ENCODE data around the gene SPTBN5.

The SPTBN5 gene

GRCh38 chr15:41823502-41823901 is 70.4 kb downstream of the SPTBN5 start:
- no peak for TF ChIP-seq CTCF (IDR thresholded peaks at IDR 0.05)
- no peak for TF ChIP-seq ZFX (IDR thresholded peaks at IDR 0.05; ENCODE audit: borderline replicate concordance)
- H3K27ac ChIP-seq = no peak overlapping the region

- TF ChIP-seq ZFX (IDR thresholded peaks at IDR 0.05; ENCODE audit: borderline replicate concordance) = no peak
- no peak for TF ChIP-seq CTCF (IDR thresholded peaks at IDR 0.05)
- no peak overlapping the region for H3K27ac ChIP-seq
These were observed 70.9 kb downstream of the SPTBN5 start for GRCh38 chr15:41822957-41823356.

DNA sequence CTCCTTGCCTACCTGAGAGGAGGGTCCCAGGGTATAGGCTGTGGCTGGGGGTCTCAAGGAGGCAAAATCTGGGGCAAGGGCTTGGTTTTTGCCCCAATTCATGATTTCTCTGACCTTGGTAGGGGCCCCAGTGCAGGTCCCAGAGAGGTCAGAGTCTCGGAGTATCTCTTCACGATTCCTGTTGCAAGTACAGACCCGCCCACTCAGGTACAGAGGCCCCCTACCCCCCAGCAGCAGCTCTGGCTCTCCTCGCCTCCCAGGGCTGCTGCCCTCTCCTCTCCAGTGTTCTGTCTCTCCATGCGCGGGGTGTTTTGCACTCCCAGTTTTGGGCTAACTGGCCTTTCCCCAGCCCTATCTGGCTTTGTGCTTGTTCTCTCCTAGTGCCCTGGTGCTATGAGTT is 71.4 kb downstream of the SPTBN5 start:
- H3K27ac ChIP-seq = no peak overlapping the region
- TF ChIP-seq ZFX (IDR thresholded peaks at IDR 0.05; ENCODE audit: borderline replicate concordance) (no peak), CTCF (IDR thresholded peaks at IDR 0.05) (no peak)

DNA sequence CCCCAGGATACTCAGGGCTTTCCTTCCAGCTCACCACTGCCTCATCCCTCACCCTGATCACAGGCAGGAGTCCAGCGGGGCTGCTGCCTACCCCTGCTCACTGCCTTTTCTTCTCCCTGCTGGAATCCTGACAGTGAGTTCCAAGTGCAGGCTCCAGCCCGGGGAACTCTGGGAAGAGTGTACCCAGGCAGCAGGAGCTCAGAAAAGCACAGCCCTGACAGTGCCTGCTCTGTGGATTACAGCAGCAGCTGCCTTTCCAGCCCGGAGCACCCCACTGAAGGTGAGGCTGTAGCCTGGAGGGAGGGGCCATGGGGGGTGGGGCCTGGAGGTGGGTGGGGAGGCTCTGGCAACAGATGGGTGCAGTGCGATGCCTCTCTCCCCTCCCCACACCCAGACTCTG is 72.0 kb downstream of the SPTBN5 start:
- H3K27ac ChIP-seq = no peak overlapping the region
- no peak for TF ChIP-seq CTCF (IDR thresholded peaks at IDR 0.05)
- no peak for TF ChIP-seq ZFX (IDR thresholded peaks at IDR 0.05; ENCODE audit: borderline replicate concordance)

DNA sequence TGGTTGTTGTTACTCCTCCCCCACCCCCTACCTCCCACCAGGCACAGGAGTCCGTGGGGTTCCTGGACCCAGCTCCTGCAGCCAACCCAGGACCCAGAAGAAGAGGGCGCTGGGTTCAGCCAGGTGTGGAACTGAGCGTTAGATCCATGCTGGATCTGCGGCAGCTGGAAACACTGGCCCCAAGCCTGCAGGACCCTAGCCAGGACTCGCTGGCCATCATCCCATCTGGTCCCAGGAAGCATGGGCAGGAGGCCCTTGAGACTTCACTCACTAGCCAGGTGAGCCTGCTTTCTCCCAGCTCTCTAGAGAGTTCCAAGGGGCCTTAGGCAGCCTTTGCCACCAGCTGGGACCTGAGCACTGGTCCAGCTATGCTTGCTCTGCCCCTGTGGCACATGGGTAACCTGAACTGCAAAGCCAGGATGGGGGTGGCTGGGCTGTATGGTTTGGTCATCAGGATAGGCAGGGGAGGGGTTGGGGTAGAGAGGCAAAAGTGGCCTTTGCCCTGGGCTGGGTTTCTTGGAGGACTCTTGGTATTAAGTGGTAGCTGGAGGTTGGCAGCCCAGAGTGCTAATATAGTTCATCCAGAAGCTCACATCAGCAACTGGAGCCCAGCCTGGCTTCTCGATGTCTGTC is 72.9 kb downstream of the SPTBN5 start:
- no peak for TF ChIP-seq CTCF (IDR thresholded peaks at IDR 0.05)
- no peak for TF ChIP-seq ZFX (IDR thresholded peaks at IDR 0.05; ENCODE audit: borderline replicate concordance)
- H3K27ac ChIP-seq = no peak overlapping the region

DNA sequence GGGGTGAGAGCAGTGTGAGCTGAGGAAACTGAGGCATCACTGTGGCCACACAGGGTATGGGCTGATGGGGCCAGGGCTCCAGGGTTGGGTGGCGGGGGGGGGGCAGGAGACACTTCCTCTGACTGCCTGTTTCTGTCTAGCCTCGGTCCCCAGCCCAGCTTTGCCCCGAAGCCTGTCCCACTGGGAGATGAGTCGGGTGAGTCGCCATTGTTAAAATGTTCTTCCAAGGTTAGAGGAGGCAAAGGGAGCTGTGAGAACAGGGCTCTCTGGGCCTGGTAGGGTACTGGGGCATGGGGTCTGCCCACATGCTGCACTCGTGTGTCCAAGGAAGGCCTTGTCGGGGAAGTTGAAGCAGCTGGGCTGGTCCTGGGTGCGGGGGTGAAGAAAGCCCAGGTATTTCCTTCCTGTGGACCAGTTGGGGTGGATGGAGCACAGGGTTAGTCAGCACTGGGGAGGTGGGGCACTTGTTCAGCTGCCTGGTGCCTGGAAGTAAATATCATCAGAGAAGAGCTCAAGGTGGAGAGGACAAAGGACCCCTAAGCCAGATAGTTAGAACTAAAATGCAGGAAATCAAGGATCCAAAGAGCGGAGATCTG is 74.3 kb downstream of the SPTBN5 start:
- no peak overlapping the region for H3K27ac ChIP-seq
- TF ChIP-seq CTCF (IDR thresholded peaks at IDR 0.05) (no peak), ZFX (IDR thresholded peaks at IDR 0.05; ENCODE audit: borderline replicate concordance) (no peak)

GRCh38 chr15:41817781-41818180 is 76.1 kb downstream of the SPTBN5 start:
- no peak overlapping the region for H3K27ac ChIP-seq
- TF ChIP-seq CTCF (IDR thresholded peaks at IDR 0.05) (no peak), ZFX (IDR thresholded peaks at IDR 0.05; ENCODE audit: borderline replicate concordance) (no peak)
